Stomach (tissue), 9 donors: Measurements from ENCODE around the gene GPLD1. TPM values are rescaled to one million over a fixed set of nuclear protein-coding genes. Genes with fewer than 3 reads are reported as not detected.

Source experiments
- DNase-seq, 2 donors: peaks; one replicate each; pipeline versions ENCODE4 v3.0.0 to v3.0.0-alpha.2; 2013 to 2019
- H3K27ac ChIP-seq, 5 donors: fragments of 200-600 bp in 4 of 5; sonication (generic) in 4 of 5; one replicate each; pipeline ENCODE4 v1.5.1; 2013 to 2019; ENCODE audit warnings: mild to moderate bottlenecking in 1 of 5, moderate library complexity in 1 of 5
- H3K27me3 ChIP-seq, 3 donors: fragments of 200-600 bp; sonication (generic); one replicate each; pipeline ENCODE4 v1.5.1; 2017 to 2019; ENCODE audit warnings: mixed run types in 1 of 3
- H3K36me3 ChIP-seq, 4 donors: fragments of 200-600 bp; sonication (generic); 1 replicate in 3 of 4; 2 replicates in 1 of 4; pipeline ENCODE4 v1.5.1; 2016 to 2019
- H3K4me1 ChIP-seq, 4 donors: fragments of 200-600 bp; sonication (generic); one replicate each; pipeline ENCODE4 v1.5.1; 2016 to 2019
- H3K4me3 ChIP-seq, 4 donors: fragments of 200-600 bp; sonication (generic) in 3 of 4; one replicate each; pipeline ENCODE4 v1.5.1; 2016 to 2019; ENCODE audit warnings: mild to moderate bottlenecking in 1 of 4
- H3K9me3 ChIP-seq, 4 donors: fragments of 200-600 bp; sonication (generic); one replicate each; pipeline ENCODE4 v1.5.1; 2016 to 2019
- CTCF ChIP-seq, 7 experiments: fragments of 450-650 bp in 4 of 7; fragments of 200-600 bp in 3 of 7; sonication (generic) in 3 of 7; IDR thresholded peaks; one replicate each; pipeline ENCODE4 v1.5.1; 2016 to 2019; ENCODE audit warnings: antibody characterized with exemption in 7 of 7, control low read depth in 2 of 7, mild to moderate bottlenecking in 1 of 7
- EP300 ChIP-seq: sonication (generic); formaldehyde crosslinking; IDR thresholded peaks from one replicate; pipeline ENCODE4 v1.6.1; 2017; ENCODE audit warnings: antibody characterized with exemption
- POLR2A ChIP-seq, 4 donors: fragments of 450-650 bp; IDR thresholded peaks; one replicate each; pipeline ENCODE4 v1.6.1; 2016; ENCODE audit warnings: antibody characterized with exemption in 4 of 4, control low read depth in 2 of 4, mild to moderate bottlenecking in 1 of 4, moderate library complexity in 1 of 4
- POLR2AphosphoS5 ChIP-seq, 3 donors: sonication (generic); formaldehyde crosslinking; IDR thresholded peaks; one replicate each; pipeline ENCODE4 v1.6.1; 2016; ENCODE audit warnings: antibody characterized with exemption in 3 of 3
- WGBS, 5 donors: extraction: QIAGEN DNeasy Blood & Tissue Kit in 3 of 5; methylation state at CpG; one replicate each; pipeline versions ENCODE4 v1.1.5 to v1.1.7; 2013 to 2018; 5-methylcytosine and 5-hydroxymethylcytosine counted together
- intact Hi-C: fragments of 100-400 bp; cut with DNase I; formaldehyde crosslinking; loops from one replicate; pipeline ENCODE4 v1.15.1; 2023; ENCODE audit warnings: low total_unique reads
- polyA plus RNA-seq, 3 donors: library from polyadenylated mRNA; stranded (reverse); fragments of 200-250 nt; gene quantifications; one replicate each; pipeline ENCODE4 v1.2.3, GENCODE V29; 2013
- total RNA-seq, 5 donors: library from RNA; depleted of rRNA; stranded (reverse); fragments of >200 nt; gene quantifications; one replicate each; pipeline versions ENCODE4 v1.1.0 to v1.2.3, GENCODE V29; 2014 to 2016
- donor health status: healthy with polysubstance abuse.
- donor health status: Bipolar disorder and iron deficiency.
- donor health status: healthy.

Gene GPLD1
- total and polyA plus RNA-seq, 8 donors: 0.18 to 2.8 (median 0.44) TPM; not detected in 2

- WGBS, 5 donors: 64 to 84% (median 65%) methylated on average over 1 of the region's 1 CpG
- Histone ChIP-seq H3K36me3 (no peaks in the 10 kb centered on the region), H3K27me3 (peaks cover 0 to 28% (median 3%) of the 10 kb centered on the region in 3 donors), H3K4me3 (no peak overlapping the region), H3K9me3 (peaks cover 0 to 7% (median 0%) of the 10 kb centered on the region in 4 donors), H3K27ac (no peak overlapping the region), H3K4me1 (peaks cover 0 to 8% (median 5%) of the 10 kb centered on the region in 4 donors)
- TF ChIP-seq POLR2A (IDR thresholded peaks at IDR 0.05) (no peak), POLR2AphosphoS5 (IDR thresholded peaks at IDR 0.05) (no peak), EP300 (no peak), CTCF (IDR thresholded peaks at IDR 0.05) (no peak)
- no peak for DNase-seq
- intact Hi-C loops: no loop called here
These were observed 91.7 kb downstream of the GPLD1 start for GRCh38 chr6:24397631-24398030.

- no peak for TF ChIP-seq POLR2AphosphoS5 (IDR thresholded peaks at IDR 0.05)
- TF ChIP-seq POLR2A (IDR thresholded peaks at IDR 0.05): no peak
- no peak for TF ChIP-seq CTCF (IDR thresholded peaks at IDR 0.05)
- TF ChIP-seq EP300: no peak
- H3K4me3 ChIP-seq: no peak overlapping the region
- peaks cover 0 to 7% (median 0%) of the 10 kb centered on the region in 4 donors for H3K9me3 ChIP-seq
- H3K36me3 ChIP-seq: no peaks in the 10 kb centered on the region
- peaks cover 0 to 28% (median 3%) of the 10 kb centered on the region in 3 donors for H3K27me3 ChIP-seq
- WGBS, 5 donors: 74 to 97% (median 92%) methylated on average over 1 of the region's 1 CpG
- no peak overlapping the region for H3K27ac ChIP-seq
- no peak for DNase-seq
- intact Hi-C loops: no loop called here
- H3K4me1 ChIP-seq: peaks cover 0 to under 1% (median 0%) of the 10 kb centered on the region in 4 donors
These were observed 92.6 kb downstream of the GPLD1 start for GRCh38 chr6:24396824-24397223.

- intact Hi-C loops: loop anchor here (5.0 kb wide), 1 partner anchor 108 kb away; no protein-coding TSS in a partner anchor
- DNase-seq: no peak
- WGBS, 5 donors: 70 to 92% (median 85%) methylated on average over 4 of the region's 4 CpGs
- no peak overlapping the region for H3K27ac ChIP-seq
- H3K4me3 ChIP-seq: no peak overlapping the region
- peaks cover 0 to 28% (median 3%) of the 10 kb centered on the region in 3 donors for H3K27me3 ChIP-seq
- H3K4me1 ChIP-seq: no peaks in the 10 kb centered on the region
- H3K36me3 ChIP-seq: no peaks in the 10 kb centered on the region
- peaks cover 0 to 7% (median 0%) of the 10 kb centered on the region in 4 donors for H3K9me3 ChIP-seq
- TF ChIP-seq POLR2A (IDR thresholded peaks at IDR 0.05): no peak
- TF ChIP-seq CTCF (IDR thresholded peaks at IDR 0.05): no peak
- no peak for TF ChIP-seq EP300
- no peak for TF ChIP-seq POLR2AphosphoS5 (IDR thresholded peaks at IDR 0.05)
These were observed 94.5 kb downstream of the GPLD1 start for GRCh38 chr6:24394780-24395437.

GRCh38 chr6:24394061-24394779 lies 95.2 kb downstream of the GPLD1 start:
- no peaks in the 10 kb centered on the region for H3K4me1 ChIP-seq
- TF ChIP-seq POLR2A (IDR thresholded peaks at IDR 0.05): no peak
- no peak for TF ChIP-seq EP300
- no peak for TF ChIP-seq CTCF (IDR thresholded peaks at IDR 0.05)
- no peak for TF ChIP-seq POLR2AphosphoS5 (IDR thresholded peaks at IDR 0.05)
- H3K36me3 ChIP-seq: no peaks in the 10 kb centered on the region
- no peak overlapping the region for H3K4me3 ChIP-seq
- peaks cover 0 to 24% (median 3%) of the 10 kb centered on the region in 3 donors for H3K27me3 ChIP-seq
- intact Hi-C loops: loop anchor here (5.0 kb wide), 1 partner anchor 107 kb away; no protein-coding TSS in a partner anchor
- no peak overlapping the region for H3K27ac ChIP-seq
- 84 to 95% (median 93%) methylated on average over 2 of the region's 2 CpGs for WGBS, 5 donors
- DNase-seq: no peak
- H3K9me3 ChIP-seq: peaks cover 0 to 7% (median 0%) of the 10 kb centered on the region in 4 donors
